Muscle of leg (tissue), 11 donors: Measurements from ENCODE around the gene B4GALNT3. TPM values are rescaled to one million over a fixed set of nuclear protein-coding genes. Genes with fewer than 3 reads are reported as not detected.

Experiments used
- DNase-seq: peaks from one replicate; pipeline ENCODE4 v3.0.0; 2013
- H3K27ac ChIP-seq: one replicate; pipeline ENCODE4 v1.5.1; 2013; ENCODE audit warnings: mild to moderate bottlenecking, low read length, control low read depth
- H3K27me3 ChIP-seq: one replicate; pipeline ENCODE4 v1.6.1; 2013; ENCODE audit warnings: low read length; ENCODE audit not compliant: control insufficient read depth, insufficient read depth
- H3K36me3 ChIP-seq: one replicate; pipeline ENCODE4 v1.6.1; 2013; ENCODE audit warnings: low read length; ENCODE audit not compliant: control insufficient read depth, insufficient read depth
- H3K4me1 ChIP-seq: one replicate; pipeline ENCODE4 v1.6.1; 2013; ENCODE audit warnings: low read length; ENCODE audit not compliant: control insufficient read depth, insufficient read depth
- H3K4me3 ChIP-seq: one replicate; pipeline ENCODE4 v1.5.1; 2013; ENCODE audit warnings: low read length, control low read depth
- H3K9me3 ChIP-seq: replicated peaks from 2 replicates; pipeline ENCODE4 v1.6.1; 2013; ENCODE audit warnings: low read depth, low read length; ENCODE audit not compliant: control insufficient read depth
- WGBS: methylation state at CpG from one replicate; pipeline ENCODE4 v1.1.5; 2013; ENCODE audit warnings: missing lambda C conversion rate; ENCODE audit not compliant: insufficient coverage; 5-methylcytosine and 5-hydroxymethylcytosine counted together
- polyA plus RNA-seq, 8 donors: library from polyadenylated mRNA; unstranded; fragments of 120-200 nt; gene quantifications; one replicate each; pipeline versions ENCODE4 v1.2.1 to v1.2.3, GENCODE V29; 2013; ENCODE audit warnings: inconsistent platforms in 1 of 8, low replicate concordance in 1 of 8; ENCODE audit not compliant: insufficient read length in 8 of 8, insufficient read depth in 1 of 8
- total RNA-seq: library from RNA; stranded (reverse); fragments of 120-200 nt; gene quantifications from one replicate; pipeline ENCODE4 v1.2.4, GENCODE V29; 2013

The B4GALNT3 gene
- total and polyA plus RNA-seq, 9 donors = 6.0 to 12.4 (median 9.1) TPM

DNA sequence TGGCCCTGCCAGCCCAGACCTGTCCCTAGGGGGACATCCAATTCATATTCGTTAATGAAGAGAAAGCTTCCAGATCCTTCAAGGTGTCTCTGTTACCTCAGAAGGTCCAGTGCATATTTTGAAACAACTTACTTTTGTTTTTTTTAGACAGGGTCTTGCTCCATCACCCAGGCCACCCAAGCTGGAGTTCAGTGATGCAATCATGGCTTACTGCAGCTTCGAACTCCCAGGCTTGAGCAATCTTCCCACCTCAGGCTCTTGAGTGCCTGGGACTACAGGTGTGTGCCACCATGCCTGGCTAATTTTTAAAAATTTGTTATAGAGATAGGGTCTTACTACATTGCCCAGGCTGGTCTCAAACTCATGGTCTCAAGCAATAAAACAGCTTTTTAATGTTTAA is 48.4 kb downstream of the B4GALNT3 start:
- Histone ChIP-seq H3K9me3 (no peaks in the 10 kb centered on the region), H3K27ac (no peak overlapping the region), H3K27me3 (peaks cover 2% of the 10 kb centered on the region), H3K36me3 (no peaks in the 10 kb centered on the region), H3K4me3 (no peak overlapping the region), H3K4me1 (peaks cover 11% of the 10 kb centered on the region)
- no peak for DNase-seq
- WGBS = 71% methylated on average over 1 of the region's 2 CpGs

GRCh38 chr12:508795-509194 is 49.1 kb downstream of the B4GALNT3 start:
- Histone ChIP-seq H3K4me3 (no peak overlapping the region), H3K36me3 (no peaks in the 10 kb centered on the region), H3K4me1 (peaks cover 6% of the 10 kb centered on the region), H3K27ac (no peak overlapping the region), H3K9me3 (no peaks in the 10 kb centered on the region), H3K27me3 (peaks cover 2% of the 10 kb centered on the region)
- DNase-seq = no peak
- WGBS = 60% methylated on average over 1 of the region's 5 CpGs

GRCh38 chr12:509500-509899 is 49.8 kb downstream of the B4GALNT3 start:
- no peak overlapping the region for H3K4me3 ChIP-seq
- H3K4me1 ChIP-seq = peaks cover 6% of the 10 kb centered on the region
- no CpG with 5 or more reads among the region's 5 CpGs for WGBS
- H3K9me3 ChIP-seq = no peaks in the 10 kb centered on the region
- DNase-seq = no peak
- H3K27me3 ChIP-seq = peaks cover 2% of the 10 kb centered on the region
- no peaks in the 10 kb centered on the region for H3K36me3 ChIP-seq
- no peak overlapping the region for H3K27ac ChIP-seq

DNA sequence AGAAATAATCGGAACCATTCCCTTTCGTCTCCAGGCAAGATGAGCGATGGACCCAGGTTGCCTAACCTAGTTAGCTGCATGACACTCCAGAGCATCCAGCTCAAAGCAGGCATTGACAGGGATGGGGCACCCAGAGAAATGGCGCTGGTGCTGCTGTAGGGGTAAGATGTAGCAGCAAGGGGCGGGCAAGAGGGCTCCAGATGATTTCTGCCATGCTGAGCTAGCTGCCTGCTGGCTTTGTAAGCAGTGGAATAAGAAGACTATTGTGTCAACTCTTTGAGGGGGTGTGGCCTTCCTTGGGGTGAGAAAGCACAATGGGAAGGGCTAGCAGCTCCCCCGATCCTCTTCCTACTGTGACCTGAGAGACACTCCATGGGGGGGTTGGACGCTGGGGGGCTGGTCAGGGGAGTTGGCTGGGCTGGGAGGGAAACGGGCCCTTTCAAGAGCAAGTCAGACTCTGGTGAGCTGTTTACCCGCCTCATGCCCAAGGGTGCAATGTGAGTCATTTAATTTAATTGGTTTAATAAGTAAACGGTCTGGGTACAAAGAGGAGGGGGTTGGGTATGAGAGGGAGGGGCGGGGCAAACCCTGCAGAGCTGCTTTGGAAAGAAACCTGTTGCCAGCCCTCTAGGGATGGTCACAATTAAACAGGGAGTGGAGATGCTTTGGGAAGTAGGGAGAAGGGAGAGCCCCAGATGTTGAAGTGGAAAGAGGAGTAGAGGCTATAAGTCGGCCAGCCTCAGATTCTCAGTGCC is 50.5 kb downstream of the B4GALNT3 start:
- Histone ChIP-seq H3K36me3 (no peaks in the 10 kb centered on the region), H3K27me3 (peaks cover 2% of the 10 kb centered on the region), H3K27ac (no peak overlapping the region), H3K4me3 (no peak overlapping the region), H3K9me3 (no peaks in the 10 kb centered on the region), H3K4me1 (peaks cover 6% of the 10 kb centered on the region)
- WGBS = 50% methylated on average over 9 of the region's 12 CpGs
- no peak for DNase-seq

GRCh38 chr12:512933-513332 is 53.2 kb downstream of the B4GALNT3 start:
- H3K4me1 ChIP-seq = peaks cover 6% of the 10 kb centered on the region
- 100% methylated on average over 2 of the region's 6 CpGs for WGBS
- no peaks in the 10 kb centered on the region for H3K36me3 ChIP-seq
- H3K4me3 ChIP-seq = no peak overlapping the region
- no peak for DNase-seq
- no peak overlapping the region for H3K27ac ChIP-seq
- no peaks in the 10 kb centered on the region for H3K9me3 ChIP-seq
- peaks cover 2% of the 10 kb centered on the region for H3K27me3 ChIP-seq

DNA sequence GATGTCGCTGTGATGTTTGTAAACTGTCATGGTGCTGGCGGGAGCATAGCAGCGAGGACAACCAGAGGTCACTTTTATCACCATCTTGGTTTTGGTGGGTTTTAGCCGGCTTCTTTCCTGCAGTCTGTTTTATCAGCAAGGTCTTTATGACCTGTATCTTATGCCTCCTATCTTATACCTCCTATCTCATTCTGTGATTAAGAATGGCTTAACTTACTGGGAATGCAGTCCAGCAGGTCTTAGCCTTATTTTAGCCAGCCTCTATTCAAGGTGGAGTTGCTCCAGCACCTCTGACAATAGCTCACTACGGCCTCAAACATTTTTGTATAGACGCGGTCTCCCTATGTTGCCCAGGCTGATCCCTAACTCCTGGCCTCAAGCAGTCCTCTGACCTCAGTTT is 53.7 kb downstream of the B4GALNT3 start:
- Histone ChIP-seq H3K27ac (no peak overlapping the region), H3K4me3 (no peak overlapping the region), H3K4me1 (peaks cover 6% of the 10 kb centered on the region), H3K36me3 (no peaks in the 10 kb centered on the region), H3K27me3 (peaks cover 3% of the 10 kb centered on the region), H3K9me3 (no peaks in the 10 kb centered on the region)
- DNase-seq = no peak
- WGBS = 86% methylated on average over 5 of the region's 7 CpGs

DNA sequence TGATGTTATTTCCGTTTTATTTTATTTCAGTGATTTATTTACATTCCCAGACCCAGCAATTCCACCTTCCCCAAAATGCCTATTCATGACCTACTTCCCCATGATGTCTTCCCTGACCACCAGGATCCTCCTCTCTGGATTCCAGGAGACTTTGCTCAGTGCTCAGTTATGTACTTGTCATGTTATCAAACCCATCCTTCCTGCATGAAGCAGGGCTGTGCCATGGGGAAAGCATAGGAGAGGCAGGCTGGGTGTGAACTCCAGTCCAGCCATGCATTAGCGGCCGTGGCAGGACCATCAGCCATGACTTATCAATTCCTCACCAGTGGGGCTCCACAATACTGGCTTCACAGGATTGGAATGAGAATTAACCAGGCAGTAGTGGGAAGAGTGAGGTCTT is 57.8 kb downstream of the B4GALNT3 start:
- Histone ChIP-seq H3K27ac (no peak overlapping the region), H3K36me3 (no peaks in the 10 kb centered on the region), H3K4me3 (no peak overlapping the region), H3K27me3 (peaks cover 6% of the 10 kb centered on the region), H3K9me3 (no peaks in the 10 kb centered on the region), H3K4me1 (no peaks in the 10 kb centered on the region)
- WGBS = no CpG with 5 or more reads among the region's 3 CpGs
- DNase-seq = no peak

DNA sequence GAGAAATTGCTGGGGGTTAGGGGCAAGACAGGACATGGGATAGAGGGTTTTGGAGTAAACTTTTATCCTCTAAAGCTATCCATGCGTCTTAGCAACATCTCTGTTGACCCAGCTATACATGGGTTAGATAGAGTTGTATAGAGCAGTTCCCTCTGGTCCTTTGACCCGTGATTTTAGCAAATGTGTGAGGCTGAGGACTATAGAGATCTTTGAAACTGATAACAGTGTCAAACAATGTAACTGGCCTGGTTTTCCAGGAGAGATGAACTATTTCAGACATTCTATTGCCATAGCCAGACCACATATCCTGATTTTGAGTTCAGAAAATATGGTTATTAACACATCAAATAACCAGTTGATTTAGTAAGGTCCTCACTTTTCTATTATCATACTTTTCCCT is 60.4 kb downstream of the B4GALNT3 start:
- no peak overlapping the region for H3K27ac ChIP-seq
- H3K4me3 ChIP-seq = no peak overlapping the region
- no peaks in the 10 kb centered on the region for H3K36me3 ChIP-seq
- no peak for DNase-seq
- H3K4me1 ChIP-seq = no peaks in the 10 kb centered on the region
- no peaks in the 10 kb centered on the region for H3K9me3 ChIP-seq
- WGBS = no CpG with 5 or more reads among the region's 2 CpGs
- H3K27me3 ChIP-seq = peaks cover 6% of the 10 kb centered on the region

- Histone ChIP-seq H3K9me3 (no peaks in the 10 kb centered on the region), H3K36me3 (no peaks in the 10 kb centered on the region), H3K4me3 (no peak overlapping the region), H3K27me3 (peaks cover 6% of the 10 kb centered on the region), H3K4me1 (no peaks in the 10 kb centered on the region), H3K27ac (no peak overlapping the region)
- no peak for DNase-seq
- 84% methylated on average over 2 of the region's 7 CpGs for WGBS
These were observed 63.1 kb downstream of the B4GALNT3 start for GRCh38 chr12:522692-523378.

GRCh38 chr12:524167-524951 is 64.6 kb downstream of the B4GALNT3 start:
- no peak overlapping the region for H3K4me3 ChIP-seq
- DNase-seq = no peak
- no peaks in the 10 kb centered on the region for H3K9me3 ChIP-seq
- H3K27me3 ChIP-seq = peaks cover 4% of the 10 kb centered on the region
- H3K4me1 ChIP-seq = no peaks in the 10 kb centered on the region
- H3K27ac ChIP-seq = no peak overlapping the region
- WGBS = 90% methylated on average over 8 of the region's 10 CpGs
- H3K36me3 ChIP-seq = no peaks in the 10 kb centered on the region
